Transverse colon (tissue), 4 donors: ENCODE results near the gene ZNF397.

Experiments used
- CTCF ChIP-seq, 5 experiments: fragments of 200-600 bp in 3 of 5; fragments of 450-650 bp in 2 of 5; sonication (generic) in 3 of 5; IDR thresholded peaks; 1 replicate in 2 of 5; 2 replicates in 3 of 5; pipeline ENCODE4 v1.5.1; 2016 to 2017; ENCODE audit warnings: antibody characterized with exemption in 5 of 5, inconsistent platforms in 3 of 5, mild to moderate bottlenecking in 2 of 5, moderate library complexity in 1 of 5
- POLR2A ChIP-seq: fragments of 450-650 bp; IDR thresholded peaks from one replicate; pipeline ENCODE4 v1.6.1; 2016; ENCODE audit warnings: antibody characterized with exemption, mild to moderate bottlenecking, moderate library complexity
- POLR2AphosphoS5 ChIP-seq, 3 donors: sonication (generic); formaldehyde crosslinking; IDR thresholded peaks; one replicate each; pipeline ENCODE4 v1.6.1; 2016; ENCODE audit warnings: antibody characterized with exemption in 3 of 3

- TF ChIP-seq POLR2AphosphoS5 (IDR thresholded peaks at IDR 0.05) (no peak), POLR2A (no peak), CTCF (IDR thresholded peaks at IDR 0.05) (no peak)
These were observed 47.5 kb upstream of the ZNF397 start for GRCh38 chr18:35193316-35193715.
